HG02970 (cell line): ENCODE measurements around the gene PLEKHA4.
"Not testable (repeated sequence)": the region's sequence is repeated elsewhere in the genome, so short reads cannot be mapped to it uniquely, and the experiment has no call there.

Experiments used
- ATAC-seq: cut with Tn5 transposase; IDR thresholded peaks from one replicate; pipeline ENCODE4 v1.9.1; 2021; ENCODE audit warnings: mild to moderate bottlenecking, moderate library complexity, moderate number of reproducible peaks; ENCODE audit not compliant: unreplicated experiment, low FRiP score

The PLEKHA4 gene

GRCh38 chr19:48804496-48804895 lies 63.9 kb downstream of the PLEKHA4 start:
- no peak for ATAC-seq

- ATAC-seq, result no peak
These were observed 65.8 kb downstream of the PLEKHA4 start for GRCh38 chr19:48802623-48803022.

GRCh38 chr19:48799358-48800300 lies 68.8 kb downstream of the PLEKHA4 start:
- no peak for ATAC-seq

- no peak for ATAC-seq
These were observed 69.5 kb downstream of the PLEKHA4 start for GRCh38 chr19:48798937-48799336.

GRCh38 chr19:48797103-48797502 lies 71.3 kb downstream of the PLEKHA4 start:
- ATAC-seq, result no peak

GRCh38 chr19:48796298-48797083 lies 71.9 kb downstream of the PLEKHA4 start:
- no peak for ATAC-seq

GRCh38 chr19:48795685-48796070 lies 72.7 kb downstream of the PLEKHA4 start:
- ATAC-seq, result no peak

- peak; percentile 73 for ATAC-seq
These were observed 73.2 kb downstream of the PLEKHA4 start for GRCh38 chr19:48795055-48795684.

- no peak for ATAC-seq
These were observed 74.1 kb downstream of the PLEKHA4 start for GRCh38 chr19:48794291-48794690.

- no peak for ATAC-seq
These were observed 75.1 kb downstream of the PLEKHA4 start for GRCh38 chr19:48793271-48793670.

GRCh38 chr19:48787331-48787730 lies 81.1 kb downstream of the PLEKHA4 start:
- not testable (repeated sequence) for ATAC-seq
